SK-N-SH (cell line): ENCODE data around the gene PCP4.

Experiments
- CTCF ChIP-seq: fragments of 200-600 bp; sonication (generic); IDR thresholded peaks from 2 replicates; pipeline ENCODE4 v1.6.1; 2017; ENCODE audit warnings: antibody characterized with exemption, mild to moderate bottlenecking, moderate library complexity
- ELF1 ChIP-seq: IDR thresholded peaks from 2 replicates; pipeline ENCODE4 v1.4.0; 2012
- EP300 ChIP-seq, 2 experiments: IDR thresholded peaks; 2 replicates each; pipeline versions ENCODE4 v1.4.0 to v1.6.1; 2012; ENCODE audit warnings: borderline replicate concordance in 1 of 2, low read depth in 1 of 2, low read length in 1 of 2
- EZH2phosphoT487 ChIP-seq: fragments of 200-600 bp; sonication (generic); IDR thresholded peaks from 2 replicates; pipeline ENCODE4 v1.6.1; 2017; ENCODE audit warnings: low read depth, mixed run types, mild to moderate bottlenecking, antibody characterized with exemption, moderate library complexity, borderline replicate concordance
- FOXJ3 ChIP-seq: sonication (generic); formaldehyde crosslinking; IDR thresholded peaks from 2 replicates; pipeline ENCODE4 v1.5.1; 2020; ENCODE audit warnings: mild to moderate bottlenecking, missing genetic modification reagents
- FOXM1 ChIP-seq: IDR thresholded peaks from 2 replicates; pipeline ENCODE4 v1.4.0; 2012; ENCODE audit warnings: low read depth, mild to moderate bottlenecking
- POLR2AphosphoS5 ChIP-seq: IDR thresholded peaks from 2 replicates; pipeline ENCODE4 v1.6.1; 2012; ENCODE audit warnings: low read depth, low read length
- REST ChIP-seq: IDR thresholded peaks from 2 replicates; pipeline ENCODE4 v1.6.1; 2012; ENCODE audit warnings: mild to moderate bottlenecking, low read depth, low read length, moderate library complexity
- TEAD4 ChIP-seq: IDR thresholded peaks from 2 replicates; pipeline ENCODE4 v1.4.0; 2012; ENCODE audit warnings: mild to moderate bottlenecking, borderline replicate concordance; ENCODE audit not compliant: insufficient read depth

- TF ChIP-seq REST, result no peak
- no peak for TF ChIP-seq EZH2phosphoT487
- TF ChIP-seq FOXJ3, result no peak
- TF ChIP-seq CTCF, result no peak
- TF ChIP-seq TEAD4, result no peak
- no peak for TF ChIP-seq EP300 (IDR thresholded peaks at IDR 0.05; ENCODE audit: borderline replicate concordance in 1 of 2, low read depth in 1 of 2, low read length in 1 of 2)
- no peak for TF ChIP-seq POLR2AphosphoS5
- no peak for TF ChIP-seq ELF1
- no peak for TF ChIP-seq FOXM1
Measured at GRCh38 chr21:39911286-39912199, 44.3 kb downstream of the PCP4 start.
